GM19397 (cell line): ENCODE data around the gene SETBP1.

Experiments used
- ATAC-seq: cut with Tn5 transposase; IDR thresholded peaks from one replicate; pipeline ENCODE4 v1.9.1; 2021; ENCODE audit warnings: mild to moderate bottlenecking, moderate library complexity; ENCODE audit not compliant: unreplicated experiment

The SETBP1 gene

DNA sequence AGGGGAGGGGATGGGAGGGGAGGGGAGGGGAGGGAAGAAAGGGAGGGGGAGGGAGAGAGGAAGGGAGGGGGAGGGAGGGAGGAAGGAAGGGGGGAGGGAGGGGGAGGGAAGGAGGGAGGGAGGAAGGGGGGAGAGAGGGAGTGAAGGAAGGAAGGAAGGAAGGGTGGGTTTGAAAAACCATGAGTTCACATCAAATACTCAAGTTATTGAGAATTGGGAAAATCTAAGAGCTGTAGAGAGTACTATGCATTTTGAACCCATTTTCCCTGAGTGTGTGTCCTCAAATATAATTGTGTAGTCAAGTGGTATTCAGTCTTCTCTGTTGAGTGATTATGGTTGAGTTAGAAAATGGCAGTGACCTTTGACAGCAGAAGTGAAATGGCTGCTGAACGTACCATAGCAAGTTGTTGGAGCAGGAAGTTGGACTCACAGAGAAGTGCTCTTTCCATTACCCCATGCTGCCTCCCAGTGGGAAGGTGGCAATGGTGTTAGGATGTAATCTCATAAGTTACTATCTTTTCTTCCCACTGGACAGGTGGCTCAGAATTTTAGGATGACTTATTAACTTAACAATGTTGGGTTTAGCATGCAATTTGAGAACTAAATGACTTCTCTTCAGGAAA, 214.6 kb downstream of the SETBP1 start:
- ATAC-seq, result no peak

DNA sequence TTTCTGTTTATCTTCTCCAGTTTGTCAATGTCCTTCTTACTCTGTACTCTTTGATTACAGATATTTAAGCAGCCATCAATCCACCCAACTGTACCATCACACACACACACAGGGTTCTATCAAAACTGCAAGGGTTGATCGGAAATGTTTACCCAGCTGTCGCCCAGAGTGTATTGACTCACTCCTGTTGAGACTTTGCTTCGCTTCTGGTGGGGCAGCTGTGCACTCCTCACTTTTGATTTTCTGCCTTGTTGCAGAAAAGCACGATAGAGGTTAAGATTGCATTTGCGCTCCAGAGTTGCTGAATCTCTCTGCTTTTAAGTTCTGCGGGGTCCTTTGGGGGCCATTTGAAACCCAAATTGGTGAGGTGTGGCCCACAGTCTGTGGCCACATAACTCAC, 216.2 kb downstream of the SETBP1 start:
- no peak for ATAC-seq

- ATAC-seq, result no peak
These were observed 216.7 kb downstream of the SETBP1 start for GRCh38 chr18:44897411-44897810.

GRCh38 chr18:44897816-44898215, 217.1 kb downstream of the SETBP1 start:
- no peak for ATAC-seq

DNA sequence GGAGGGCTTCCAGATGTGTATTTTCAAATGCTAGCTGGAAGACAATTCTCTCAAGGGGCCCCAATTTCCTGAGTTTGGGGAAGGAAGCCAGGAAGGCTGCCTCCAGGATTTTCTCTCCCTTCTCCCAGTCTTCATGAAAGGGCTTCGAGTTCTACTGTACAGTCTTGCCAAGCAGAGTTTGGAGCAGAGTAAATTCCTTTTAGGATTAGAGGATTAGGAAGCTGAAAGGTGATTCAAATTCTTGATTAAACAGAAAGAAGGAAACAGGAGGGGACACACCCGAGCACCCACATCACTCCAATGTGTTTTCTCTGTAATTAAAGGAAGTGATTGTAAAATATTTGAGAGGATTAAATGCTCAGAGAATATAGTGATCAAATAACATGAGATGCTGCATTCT, 217.8 kb downstream of the SETBP1 start:
- no peak for ATAC-seq

DNA sequence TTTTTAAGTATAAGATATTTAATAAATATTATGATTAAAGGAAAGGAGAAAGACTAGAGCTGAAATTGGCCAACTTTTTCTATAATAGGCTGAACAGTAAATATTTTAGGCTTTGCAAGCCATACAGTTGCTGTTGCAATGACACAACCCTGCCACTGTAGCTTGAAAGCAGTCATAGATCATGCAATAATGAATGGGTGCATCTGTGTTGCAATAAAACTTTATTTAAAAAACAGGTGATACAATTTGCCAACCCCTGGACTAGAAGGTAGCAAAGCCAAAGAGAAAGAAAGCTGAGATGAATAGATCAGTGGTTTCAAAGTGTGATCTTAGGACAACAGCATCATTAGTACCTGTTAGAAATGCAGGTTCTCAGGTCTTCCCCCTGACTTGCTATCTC, 219.1 kb downstream of the SETBP1 start:
- no peak for ATAC-seq

GRCh38 chr18:44900627-44901026, 219.9 kb downstream of the SETBP1 start:
- ATAC-seq, result no peak

GRCh38 chr18:44901283-44901682, 220.6 kb downstream of the SETBP1 start:
- ATAC-seq, result no peak

GRCh38 chr18:44903327-44903726, 222.6 kb downstream of the SETBP1 start:
- ATAC-seq, result no peak

- no peak for ATAC-seq
These were observed 224.1 kb downstream of the SETBP1 start for GRCh38 chr18:44904768-44905167.

DNA sequence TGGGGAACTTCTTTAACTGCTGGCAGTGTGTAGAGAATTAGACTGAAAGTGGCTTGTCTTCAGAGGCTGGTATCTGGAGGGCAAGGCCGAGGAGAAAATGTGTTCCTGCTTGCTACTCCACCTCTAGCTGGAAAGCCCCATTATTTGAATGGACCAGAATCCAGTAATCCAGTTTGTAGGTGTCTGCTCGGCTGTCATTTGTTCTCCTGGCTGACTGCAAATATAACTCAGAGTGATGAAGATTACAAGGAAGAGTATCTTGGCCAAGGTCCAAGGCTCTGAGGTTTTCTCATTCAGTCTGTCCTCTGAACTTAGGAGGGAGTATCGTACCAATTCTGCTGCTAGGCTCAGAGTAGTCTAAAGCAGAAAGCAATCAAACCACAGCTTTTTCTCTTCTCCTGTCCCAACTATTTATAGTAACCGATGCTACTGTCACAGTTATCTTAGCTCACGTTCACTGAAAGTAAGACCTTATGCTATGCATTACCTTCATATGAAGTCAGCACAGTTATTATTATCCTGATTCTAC, 228.6 kb downstream of the SETBP1 start:
- ATAC-seq, result peak; percentile 79

GRCh38 chr18:44911260-44911659, 230.6 kb downstream of the SETBP1 start:
- ATAC-seq, result no peak

DNA sequence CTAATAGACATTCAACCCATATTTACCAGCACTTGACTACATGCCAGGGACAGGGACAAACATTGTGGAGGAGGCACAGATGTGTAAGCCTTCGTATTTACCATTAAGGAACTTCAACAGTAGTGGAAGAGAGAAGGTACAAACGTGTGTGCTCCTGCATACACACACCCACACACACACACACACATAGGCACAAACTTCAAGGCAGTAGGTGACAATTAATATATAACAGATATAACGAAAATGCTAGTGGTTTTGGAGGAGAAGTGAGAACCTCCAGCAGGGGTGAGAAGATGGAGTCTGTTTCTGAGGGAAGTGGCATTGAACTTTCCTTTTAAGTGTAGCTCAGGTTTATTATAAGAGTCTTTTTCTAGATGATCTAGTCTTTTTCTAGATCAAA, 231.1 kb downstream of the SETBP1 start:
- ATAC-seq, result no peak

DNA sequence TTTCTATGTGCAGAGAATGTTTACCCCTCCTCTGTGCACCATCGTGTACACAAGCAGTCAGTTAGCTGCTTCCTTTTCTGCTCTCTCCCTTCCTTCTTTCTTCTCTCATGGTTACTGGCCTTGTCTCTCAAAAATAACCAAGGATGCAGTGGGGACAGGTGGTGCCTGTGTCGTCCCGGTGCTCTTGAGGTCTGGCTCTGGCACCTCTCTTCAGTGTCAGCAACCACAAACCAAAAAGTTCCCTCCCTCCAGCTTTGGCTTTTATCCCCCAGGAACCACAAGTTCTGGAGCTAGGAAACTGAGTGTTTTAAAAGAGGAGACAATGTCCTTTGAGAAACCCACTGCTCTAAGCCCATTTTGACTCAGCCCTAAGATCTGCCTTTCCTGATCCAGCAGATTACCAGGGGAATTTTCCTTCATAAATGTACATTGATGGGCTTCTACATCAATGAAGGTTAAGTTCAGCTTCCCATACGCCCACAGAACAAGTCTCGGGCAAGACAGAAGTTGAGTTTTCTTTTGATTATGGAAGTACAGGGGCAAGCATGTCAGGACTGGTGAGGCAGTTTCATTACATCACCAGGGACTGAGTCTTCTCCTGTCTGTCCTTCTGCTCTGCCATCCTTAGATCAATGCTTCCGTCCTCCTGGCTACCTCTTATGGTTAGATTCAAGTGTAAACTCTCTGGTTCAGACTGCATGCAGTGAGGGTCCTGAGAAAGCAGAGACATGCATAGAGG, 232.2 kb downstream of the SETBP1 start:
- ATAC-seq, result no peak

DNA sequence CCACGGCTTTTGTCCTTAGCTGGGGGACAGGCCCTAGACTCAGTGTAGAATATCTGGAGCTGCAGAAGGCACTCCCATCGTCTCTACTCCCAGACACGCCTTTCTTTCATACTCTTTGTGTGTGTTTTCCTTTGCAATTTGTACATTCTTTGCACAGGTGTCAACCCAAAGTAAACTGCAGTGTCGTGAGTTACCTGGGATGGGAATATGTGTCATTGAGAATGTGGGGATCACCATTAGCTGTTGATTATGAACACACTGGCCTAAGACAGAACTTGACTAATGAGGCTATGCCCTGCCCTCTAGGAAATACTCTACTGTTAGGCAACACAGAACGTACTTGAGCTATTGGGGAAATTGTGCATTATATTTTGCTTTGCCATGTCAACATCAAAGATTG, 233.3 kb downstream of the SETBP1 start:
- ATAC-seq, result no peak

DNA sequence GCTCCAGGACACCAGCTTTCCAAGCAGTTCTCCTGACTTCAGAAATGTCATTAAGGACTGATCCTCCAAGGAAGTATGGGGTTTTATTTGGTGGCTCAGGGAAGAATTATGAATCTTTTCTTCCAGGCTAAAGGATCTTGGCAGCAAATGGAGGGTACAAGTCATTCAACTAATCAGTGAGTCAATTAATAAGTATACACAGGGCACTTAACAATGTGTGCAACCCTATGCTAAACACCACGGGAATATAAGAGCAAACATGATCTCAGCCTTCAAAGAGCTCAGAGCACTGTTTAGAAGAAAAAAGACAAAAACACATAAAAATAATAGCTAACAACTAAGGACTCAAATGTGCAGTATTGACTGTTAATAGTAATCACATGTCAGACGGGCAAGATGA, 234.5 kb downstream of the SETBP1 start:
- ATAC-seq, result no peak

DNA sequence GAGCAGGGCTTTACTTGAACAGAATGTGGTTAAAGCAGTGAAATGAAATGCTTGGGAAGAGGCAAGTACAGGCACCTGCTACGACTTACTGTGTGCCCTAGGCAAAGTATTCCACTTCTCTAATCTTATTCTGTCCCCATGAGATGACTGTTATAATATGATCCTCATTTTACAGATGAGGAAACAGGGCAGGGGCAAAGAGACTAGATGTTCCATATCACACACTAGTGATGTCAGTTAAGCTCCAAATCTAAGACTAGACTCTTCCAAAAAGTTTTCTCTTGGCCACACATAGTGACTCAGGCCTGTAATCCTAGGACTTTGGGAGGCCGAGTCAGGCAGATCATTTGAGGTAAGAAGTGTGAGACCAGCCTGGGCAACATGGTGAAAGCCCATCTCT, 235.0 kb downstream of the SETBP1 start:
- ATAC-seq, result no peak

- ATAC-seq, result no peak
These were observed 235.9 kb downstream of the SETBP1 start for GRCh38 chr18:44916429-44917207.

DNA sequence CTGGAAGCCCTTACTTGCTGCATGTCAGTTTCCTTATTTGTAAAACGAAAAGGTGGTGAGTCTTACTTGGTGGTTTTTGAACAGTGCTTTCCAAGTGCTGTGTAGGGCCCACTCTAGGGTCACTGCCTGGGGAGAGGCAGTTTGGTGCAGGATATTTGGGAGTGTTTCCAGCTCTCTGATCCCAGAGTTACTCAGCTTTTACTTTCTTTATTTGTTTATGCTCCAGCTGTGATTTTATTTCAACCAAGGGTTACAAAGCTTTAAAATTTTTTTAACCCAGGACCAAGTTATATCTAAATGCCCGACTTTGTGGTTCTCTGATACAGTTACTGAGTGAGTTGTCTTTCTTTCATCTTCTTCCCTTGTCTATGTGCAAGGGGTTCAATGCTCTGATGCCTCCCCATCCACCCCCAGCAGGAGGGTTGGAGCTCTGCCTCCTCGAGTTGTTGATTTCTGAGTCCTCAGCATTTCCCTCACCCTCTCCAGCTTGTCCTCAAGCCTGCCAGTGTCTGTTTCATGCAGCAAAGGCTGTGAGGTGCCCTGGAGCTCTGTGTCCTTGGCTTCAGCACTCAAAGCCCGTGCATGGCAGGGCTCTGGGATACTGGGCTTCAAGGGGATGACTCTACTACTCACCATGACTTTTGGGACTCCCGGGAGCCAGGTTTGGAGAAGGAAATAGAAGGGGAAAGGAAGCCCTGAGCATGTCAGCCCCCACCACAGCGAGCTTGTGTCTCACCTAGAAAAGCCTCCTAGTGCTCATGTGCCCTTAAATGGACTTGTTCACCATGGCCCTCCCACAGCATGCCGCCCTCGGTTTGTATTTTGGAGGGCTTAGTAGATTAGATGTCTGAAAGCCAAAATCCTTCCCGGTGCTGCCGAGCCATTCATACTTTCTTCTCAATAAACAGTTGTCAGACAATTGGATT, 236.8 kb downstream of the SETBP1 start:
- no peak for ATAC-seq

DNA sequence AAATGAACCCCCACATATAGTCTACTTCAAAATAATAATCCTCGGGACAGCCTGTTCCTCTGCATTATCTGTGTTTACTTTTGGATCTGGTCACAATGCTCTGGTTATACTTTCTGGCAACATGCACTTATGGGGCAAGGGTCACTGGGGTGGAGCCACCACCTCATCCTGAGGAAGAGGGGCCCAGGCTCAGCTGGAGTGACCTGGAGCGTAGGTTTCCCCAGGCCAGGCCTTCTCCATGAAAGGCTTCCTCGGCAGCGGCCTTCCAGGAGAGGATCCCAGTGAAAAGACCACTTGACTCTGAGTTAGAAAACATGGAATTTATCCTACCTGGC, 237.4 kb downstream of the SETBP1 start:
- no peak for ATAC-seq

GRCh38 chr18:44920441-44920840, 239.8 kb downstream of the SETBP1 start:
- ATAC-seq, result no peak
